CD4-positive, alpha-beta memory T cell (primary cell): ENCODE measurements around the gene XPO6. TPM values are rescaled to one million over a fixed set of nuclear protein-coding genes. Genes with fewer than 3 reads are reported as not detected.
"Not testable (repeated sequence)": the region's sequence is repeated elsewhere in the genome, so short reads cannot be mapped to it uniquely, and the experiment has no call there.

ENCODE experiments used
- CTCF ChIA-PET: fragments of 350-600 bp; sonication (Branson Sonifier 250); formaldehyde crosslinking; loops from one replicate; lab custom pipeline; 2021; ENCODE audit warnings: inconsistent platforms; ENCODE audit not compliant: partially characterized antibody; lab: Charles Lee
- POLR2A ChIA-PET: fragments of 350-600 bp; sonication (Branson Sonifier 250); formaldehyde crosslinking; loops from one replicate; lab custom pipeline; 2021; ENCODE audit not compliant: partially characterized antibody; lab: Charles Lee
- DNase-seq, 5 donors: peaks; one replicate each; pipeline versions ENCODE4 v3.0.0 to v3.0.0-alpha.2; 2020 to 2022; ENCODE audit warnings: mixed read lengths in 1 of 5
- H3K27ac ChIP-seq: one replicate; pipeline ENCODE4 v1.7.0; 2013; ENCODE audit warnings: low read depth, low read length
- H3K27me3 ChIP-seq: 2 replicates; pipeline ENCODE4 v1.7.0; 2013; ENCODE audit warnings: mild to moderate bottlenecking, low read length, moderate library complexity; ENCODE audit not compliant: insufficient read depth
- H3K36me3 ChIP-seq: 2 replicates; pipeline ENCODE4 v1.7.0; 2013; ENCODE audit warnings: mild to moderate bottlenecking, low read length, moderate library complexity; ENCODE audit not compliant: insufficient read depth
- H3K4me1 ChIP-seq: 2 replicates; pipeline ENCODE4 v1.7.0; 2013; ENCODE audit warnings: mild to moderate bottlenecking, low read length, moderate library complexity; ENCODE audit not compliant: insufficient read depth
- H3K4me3 ChIP-seq, 2 donors: one replicate each; pipeline ENCODE4 v1.7.0; 2013; ENCODE audit warnings: low read length in 2 of 2, mild to moderate bottlenecking in 1 of 2
- H3K9me3 ChIP-seq, 2 donors: one replicate each; pipeline ENCODE4 v1.7.0; 2013; ENCODE audit warnings: low read length in 2 of 2, control low read depth in 1 of 2; ENCODE audit not compliant: control insufficient read depth in 1 of 2
- H3K27ac Mint-ChIP-seq, 7 donors: one replicate each; pipeline ENCODE4 v1.8.0; 2020 to 2021; ENCODE audit warnings: mixed read lengths in 7 of 7, mild to moderate bottlenecking in 6 of 7, inconsistent platforms in 3 of 7, moderate library complexity in 3 of 7
- H3K27me3 Mint-ChIP-seq, 2 donors: one replicate each; pipeline ENCODE4 v1.8.0; 2020 to 2021; ENCODE audit warnings: mixed read lengths in 2 of 2
- H3K36me3 Mint-ChIP-seq, 2 donors: one replicate each; pipeline ENCODE4 v1.8.0; 2020 to 2021; ENCODE audit warnings: mixed read lengths in 2 of 2, inconsistent platforms in 1 of 2, mild to moderate bottlenecking in 1 of 2
- H3K4me1 Mint-ChIP-seq, 4 donors: one replicate each; pipeline ENCODE4 v1.8.0; 2020 to 2021; ENCODE audit warnings: mixed read lengths in 4 of 4, mild to moderate bottlenecking in 1 of 4
- H3K4me3 Mint-ChIP-seq, 8 donors: one replicate each; pipeline ENCODE4 v1.8.0; 2020 to 2021; ENCODE audit warnings: mixed read lengths in 8 of 8, mild to moderate bottlenecking in 7 of 8, moderate library complexity in 6 of 8, inconsistent platforms in 3 of 8
- H3K9me3 Mint-ChIP-seq, 8 donors: one replicate each; pipeline ENCODE4 v1.8.0; 2020 to 2021; ENCODE audit warnings: mixed read lengths in 8 of 8, mild to moderate bottlenecking in 5 of 8, inconsistent platforms in 3 of 8, moderate library complexity in 1 of 8
- intact Hi-C: fragments of 100-400 bp; cut with micrococcal nuclease; formaldehyde crosslinking; loops from one replicate; pipeline ENCODE4 v1.15.1; 2023
- polyA plus RNA-seq, 2 donors: library from polyadenylated mRNA; unstranded; fragments of 300-500 nt; fragmentation: Illumina TruSeq; gene quantifications; one replicate each; pipeline ENCODE4 v1.2.3, GENCODE V29; 2021
- total RNA-seq, 2 experiments: library from RNA; stranded (reverse); gene quantifications; one replicate each; pipeline ENCODE4 v1.2.3, GENCODE V29; 2021

Gene XPO6
- total and polyA plus RNA-seq, 4 experiments from 2014 or later, result 35.7 to 350 (median 219) TPM

DNA sequence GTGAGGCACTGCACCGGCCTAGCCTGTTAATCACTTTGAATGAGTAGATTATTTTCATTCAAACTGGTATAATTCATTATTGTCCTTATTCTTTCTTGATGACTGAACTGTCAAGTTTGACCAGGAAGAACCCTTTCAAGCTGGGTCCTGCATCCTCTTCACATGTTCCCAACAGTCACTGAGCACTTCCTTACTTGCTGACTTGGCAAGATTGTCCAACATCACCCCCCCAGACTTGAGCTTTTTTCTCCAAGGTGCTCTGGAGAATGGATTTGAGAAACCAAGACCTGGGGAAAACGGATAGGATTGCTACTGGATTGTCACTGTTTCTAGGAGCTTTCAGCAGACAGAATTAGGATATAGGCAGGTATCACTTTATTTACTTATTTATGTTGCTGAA lies 93.1 kb downstream of the XPO6 start:
- Histone ChIP-seq H3K27ac (no peak overlapping the region), H3K36me3 (peaks cover 76% of the 10 kb centered on the region), H3K4me1 (no peaks in the 10 kb centered on the region), H3K27me3 (no peaks in the 10 kb centered on the region), H3K4me3 (no peak overlapping the region), H3K9me3 (no peaks in the 10 kb centered on the region)
- no peaks in the 10 kb centered on the region for H3K9me3 Mint-ChIP-seq
- no peak for DNase-seq
- POLR2A ChIA-PET, result no interaction called here
- H3K4me1 Mint-ChIP-seq, result peaks cover 0 to 4% (median 2%) of the 10 kb centered on the region in 4 donors
- H3K27ac Mint-ChIP-seq, result peak overlapping the region in 1 of 7 donors; percentile 59
- H3K27me3 Mint-ChIP-seq, result no peaks in the 10 kb centered on the region
- CTCF ChIA-PET, result interaction anchor here (1.2 kb wide), 1 partner anchor 102 kb away, joined by 3 read pairs; no protein-coding TSS in a partner anchor
- no peak overlapping the region for H3K4me3 Mint-ChIP-seq
- peaks cover 52 to 85% of the 10 kb centered on the region in 2 donors for H3K36me3 Mint-ChIP-seq
- intact Hi-C loops, result no loop called here

DNA sequence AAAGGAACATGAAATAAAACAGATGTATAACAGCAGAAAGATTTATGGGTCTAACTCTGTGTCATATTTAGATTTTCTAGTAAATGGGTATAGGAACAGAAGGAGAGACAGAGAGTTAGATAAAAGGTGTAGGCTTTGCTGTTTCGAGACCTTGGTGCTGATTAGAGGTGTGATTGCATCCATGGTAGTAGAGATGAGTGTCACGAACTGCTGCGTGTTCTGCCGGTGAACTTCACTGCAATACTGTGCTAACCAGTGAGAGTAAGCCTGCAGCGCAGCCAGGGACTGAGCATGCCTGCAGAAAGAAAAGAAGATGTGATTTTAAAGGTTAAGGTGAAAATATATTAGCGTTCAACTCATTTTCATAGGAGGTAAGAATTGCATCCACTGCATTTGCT lies 94.6 kb downstream of the XPO6 start:
- intact Hi-C loops, result no loop called here
- Mint-ChIP-seq H3K4me1 (peaks cover 0 to 10% (median 3%) of the 10 kb centered on the region in 4 donors), H3K27me3 (no peaks in the 10 kb centered on the region), H3K4me3 (no peak overlapping the region), H3K27ac (no peak overlapping the region), H3K36me3 (peaks cover 62 to 88% of the 10 kb centered on the region in 2 donors), H3K9me3 (no peaks in the 10 kb centered on the region)
- Histone ChIP-seq H3K9me3 (no peaks in the 10 kb centered on the region), H3K27me3 (no peaks in the 10 kb centered on the region), H3K4me1 (no peaks in the 10 kb centered on the region), H3K4me3 (no peak overlapping the region), H3K27ac (no peak overlapping the region), H3K36me3 (peaks cover 74% of the 10 kb centered on the region)
- POLR2A ChIA-PET, result no interaction called here
- no peak for DNase-seq
- CTCF ChIA-PET, result no interaction called here

DNA sequence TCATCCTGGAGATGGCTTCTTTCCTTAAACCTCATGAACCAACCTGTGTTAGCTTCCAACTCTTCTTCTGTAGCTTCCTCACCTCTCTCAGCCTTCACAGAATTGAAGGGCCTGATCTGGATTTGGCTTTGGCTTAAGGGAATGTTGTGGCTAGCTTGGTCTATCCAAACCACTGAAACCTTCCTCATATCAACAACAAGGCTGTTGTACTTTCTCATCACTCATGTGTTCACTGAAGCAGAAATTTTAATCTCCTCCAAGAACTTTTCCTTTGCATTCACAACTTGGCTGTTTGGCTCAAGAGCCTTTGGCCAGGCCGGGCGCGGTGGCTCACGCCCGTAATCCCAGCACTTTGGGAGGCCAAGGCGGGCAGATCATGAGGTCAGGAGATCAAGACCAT lies 95.9 kb downstream of the XPO6 start:
- H3K4me3 Mint-ChIP-seq, H3K4me1 Mint-ChIP-seq, H3K4me3 ChIP-seq, H3K27me3 ChIP-seq, H3K27me3 Mint-ChIP-seq, H3K9me3 Mint-ChIP-seq, H3K27ac ChIP-seq, H3K9me3 ChIP-seq, intact Hi-C loops, DNase-seq, POLR2A ChIA-PET, H3K4me1 ChIP-seq: not testable (repeated sequence)
- CTCF ChIA-PET, result interaction anchor here (1.0 kb wide), 1 partner anchor 102 kb away, joined by 3 read pairs; no protein-coding TSS in a partner anchor
- H3K36me3 ChIP-seq, result peaks cover 75% of the 10 kb centered on the region
- H3K36me3 Mint-ChIP-seq, result peaks cover 55 to 88% of the 10 kb centered on the region in 2 donors
- H3K27ac Mint-ChIP-seq, result peak overlapping the region in 3 of 7 donors; percentile 59 to 90 (median 61)

DNA sequence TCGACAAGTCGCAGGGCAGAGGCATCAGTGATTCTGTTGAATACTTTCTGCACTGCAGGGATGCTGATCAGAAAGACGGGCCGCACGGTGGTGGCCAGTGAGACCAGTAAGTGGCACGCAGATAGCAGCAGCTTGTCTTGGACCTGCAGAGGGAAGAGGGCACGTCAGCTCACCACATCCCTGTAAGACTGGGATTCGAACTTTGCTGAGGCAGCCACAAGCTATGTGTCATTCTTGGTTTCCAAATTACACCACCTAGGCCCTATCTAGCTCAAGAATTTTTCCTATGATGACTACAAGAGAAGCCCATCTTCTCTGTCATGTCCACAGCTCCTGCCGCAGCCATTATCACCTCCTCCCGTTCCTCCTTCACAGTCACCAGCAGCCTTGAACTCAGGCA lies 98.9 kb downstream of the XPO6 start:
- ChIA-PET CTCF (interaction anchor here (2.0 kb wide), 1 partner anchor 105 kb away, joined by 5 read pairs; no protein-coding TSS in a partner anchor), POLR2A (no interaction called here)
- Mint-ChIP-seq H3K36me3 (peaks cover 69 to 92% of the 10 kb centered on the region in 2 donors), H3K27me3 (no peaks in the 10 kb centered on the region), H3K4me1 (peaks cover 8 to 16% (median 11%) of the 10 kb centered on the region in 4 donors), H3K27ac (peak overlapping the region in 5 of 7 donors; percentile 31 to 92 (median 62)), H3K4me3 (no peak overlapping the region), H3K9me3 (no peaks in the 10 kb centered on the region)
- Histone ChIP-seq H3K4me3 (no peak overlapping the region), H3K27ac (no peak overlapping the region), H3K36me3 (peaks cover 86% of the 10 kb centered on the region), H3K9me3 (no peaks in the 10 kb centered on the region), H3K4me1 (peaks cover 7% of the 10 kb centered on the region), H3K27me3 (no peaks in the 10 kb centered on the region)
- no peak for DNase-seq
- intact Hi-C loops, result no loop called here

DNA sequence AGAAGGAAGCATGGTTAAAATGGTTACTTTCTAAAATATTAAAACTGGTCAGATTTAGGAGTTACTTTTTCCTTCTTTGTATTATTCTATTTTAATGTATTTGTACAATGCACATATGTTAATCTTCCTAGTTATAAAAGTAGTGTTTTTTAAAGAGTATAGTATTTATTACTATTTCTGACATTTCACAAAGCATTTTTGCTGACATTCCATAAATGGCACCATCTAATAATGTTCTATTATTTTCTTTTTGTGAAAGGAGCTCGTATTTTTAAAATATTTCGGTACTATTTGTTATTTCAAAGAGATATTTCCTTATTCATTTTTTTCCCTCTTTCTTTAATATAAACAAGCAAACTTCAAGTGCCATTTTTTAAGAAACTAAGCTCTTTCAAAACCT lies 100.8 kb downstream of the XPO6 start:
- Mint-ChIP-seq H3K27me3 (no peaks in the 10 kb centered on the region), H3K9me3 (no peaks in the 10 kb centered on the region), H3K4me3 (no peak overlapping the region), H3K27ac (peak overlapping the region in 3 of 7 donors; percentile 59 to 80 (median 64)), H3K4me1 (peaks cover 8 to 15% (median 11%) of the 10 kb centered on the region in 4 donors), H3K36me3 (peaks cover 75 to 93% of the 10 kb centered on the region in 2 donors)
- ChIA-PET CTCF (interaction anchor here (2.4 kb wide), 1 partner anchor 107 kb away, joined by 9 read pairs; no protein-coding TSS in a partner anchor), POLR2A (no interaction called here)
- Histone ChIP-seq H3K4me1 (peaks cover 7% of the 10 kb centered on the region), H3K9me3 (no peaks in the 10 kb centered on the region), H3K27me3 (no peaks in the 10 kb centered on the region), H3K36me3 (peaks cover 90% of the 10 kb centered on the region), H3K27ac (no peak overlapping the region), H3K4me3 (no peak overlapping the region)
- intact Hi-C loops, result no loop called here
- no peak for DNase-seq

DNA sequence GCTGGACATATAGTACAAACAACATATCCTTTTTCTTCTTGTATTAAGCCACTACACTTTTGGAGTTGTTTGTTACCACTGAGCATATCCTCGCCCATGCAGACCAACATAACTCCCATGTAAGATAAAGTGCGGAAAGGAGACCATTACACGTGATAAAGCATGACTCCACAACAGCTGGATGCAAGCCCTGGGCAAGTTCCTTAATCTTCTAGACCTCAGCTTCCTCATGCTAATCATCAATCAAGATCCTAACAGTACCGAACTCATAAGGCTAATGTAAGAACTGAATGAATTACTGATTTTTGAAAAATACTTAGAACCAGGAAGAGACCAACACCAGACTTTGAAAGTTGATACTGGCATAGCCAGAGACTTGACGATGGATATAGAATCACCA lies 101.3 kb downstream of the XPO6 start:
- ChIA-PET POLR2A (no interaction called here), CTCF (interaction anchor here (2.4 kb wide), 1 partner anchor 108 kb away, joined by 9 read pairs; no protein-coding TSS in a partner anchor)
- H3K27ac Mint-ChIP-seq, result peak overlapping the region in 5 of 7 donors; percentile 47 to 80 (median 60)
- no peaks in the 10 kb centered on the region for H3K27me3 ChIP-seq
- H3K4me1 ChIP-seq, result peaks cover 7% of the 10 kb centered on the region
- no peak overlapping the region for H3K27ac ChIP-seq
- intact Hi-C loops, result no loop called here
- H3K4me1 Mint-ChIP-seq, result peaks cover 8 to 15% (median 11%) of the 10 kb centered on the region in 4 donors
- no peaks in the 10 kb centered on the region for H3K27me3 Mint-ChIP-seq
- H3K4me3 Mint-ChIP-seq, result no peak overlapping the region
- H3K9me3 ChIP-seq, result no peaks in the 10 kb centered on the region
- H3K36me3 ChIP-seq, result peaks cover 90% of the 10 kb centered on the region
- H3K9me3 Mint-ChIP-seq, result no peaks in the 10 kb centered on the region
- no peak for DNase-seq
- H3K36me3 Mint-ChIP-seq, result peaks cover 75 to 93% of the 10 kb centered on the region in 2 donors
- no peak overlapping the region for H3K4me3 ChIP-seq

DNA sequence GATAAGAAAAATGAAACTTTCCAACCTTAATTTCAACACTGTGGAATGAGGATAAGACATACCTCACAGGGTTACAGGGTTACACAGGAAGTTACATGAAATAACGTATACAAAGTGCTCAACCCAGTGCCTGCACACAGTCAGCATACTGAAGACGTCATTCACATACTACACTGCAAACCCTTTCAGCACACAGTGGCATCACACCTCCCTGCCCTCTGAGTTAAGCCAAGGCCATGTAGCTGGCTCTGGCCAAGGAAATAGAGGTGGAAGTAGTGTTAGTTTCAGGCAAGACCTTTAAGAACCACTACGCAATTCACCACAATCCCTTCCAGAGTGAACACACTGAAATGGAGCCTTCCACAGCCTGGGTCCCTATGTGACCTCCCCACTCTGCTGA lies 101.7 kb downstream of the XPO6 start:
- H3K4me1 ChIP-seq, result peaks cover 7% of the 10 kb centered on the region

More for the DNA sequence above, 101.7 kb downstream of the XPO6 start:
- Mint-ChIP-seq H3K4me3 (no peak overlapping the region), H3K36me3 (peaks cover 75 to 93% of the 10 kb centered on the region in 2 donors), H3K4me1 (peaks cover 8 to 15% (median 11%) of the 10 kb centered on the region in 4 donors), H3K9me3 (no peaks in the 10 kb centered on the region), H3K27me3 (no peaks in the 10 kb centered on the region), H3K27ac (peak overlapping the region in 5 of 7 donors; percentile 15 to 80 (median 54))
- POLR2A ChIA-PET, result interaction anchor here (0.7 kb wide), 1 partner anchor 30 kb away, joined by 5 read pairs; no protein-coding TSS in a partner anchor
- Histone ChIP-seq H3K27me3 (no peaks in the 10 kb centered on the region), H3K36me3 (peaks cover 90% of the 10 kb centered on the region), H3K4me3 (no peak overlapping the region), H3K27ac (no peak overlapping the region), H3K9me3 (no peaks in the 10 kb centered on the region)
- DNase-seq, result no peak
- CTCF ChIA-PET, result interaction anchor here (2.4 kb wide), 1 partner anchor 108 kb away, joined by 9 read pairs; no protein-coding TSS in a partner anchor
- intact Hi-C loops, result no loop called here
